IPS-NIHi11 (cell line): ENCODE results near the gene MAPK8IP1.

Experiments
- DNase-seq: peaks from one replicate; pipeline ENCODE4 v3.0.0; 2012; ENCODE audit warnings: mixed read lengths, low spot score

Gene MAPK8IP1

DNA sequence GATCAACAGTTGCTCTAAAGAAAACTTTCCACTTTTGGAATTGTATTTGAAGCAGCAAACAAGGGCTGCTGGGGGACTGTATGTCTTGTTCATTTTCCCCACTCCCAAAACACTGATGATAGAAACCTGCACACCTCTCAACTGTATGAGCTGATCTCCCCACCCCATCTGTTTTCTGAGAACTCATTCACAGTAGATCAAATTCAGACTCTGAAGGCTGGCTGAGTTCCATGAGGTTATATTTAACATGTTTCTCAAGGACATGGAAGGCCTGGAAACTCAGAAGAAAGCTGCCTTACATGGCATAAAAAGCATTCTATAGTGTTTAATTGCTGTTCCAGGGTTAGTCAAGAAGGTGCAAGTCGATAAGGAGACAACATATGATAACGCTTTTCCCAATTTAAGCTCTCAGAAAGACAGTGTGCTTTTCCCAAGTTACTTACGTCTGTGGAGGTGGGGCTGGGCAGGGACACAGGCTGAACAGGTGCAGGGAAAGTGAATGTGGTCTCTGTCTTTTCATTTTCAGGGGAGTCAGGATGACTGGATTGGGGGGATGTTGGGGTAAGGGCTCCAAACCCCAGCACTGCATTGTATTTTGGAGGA is 60.0 kb downstream of the MAPK8IP1 start:
- no peak for DNase-seq

DNA sequence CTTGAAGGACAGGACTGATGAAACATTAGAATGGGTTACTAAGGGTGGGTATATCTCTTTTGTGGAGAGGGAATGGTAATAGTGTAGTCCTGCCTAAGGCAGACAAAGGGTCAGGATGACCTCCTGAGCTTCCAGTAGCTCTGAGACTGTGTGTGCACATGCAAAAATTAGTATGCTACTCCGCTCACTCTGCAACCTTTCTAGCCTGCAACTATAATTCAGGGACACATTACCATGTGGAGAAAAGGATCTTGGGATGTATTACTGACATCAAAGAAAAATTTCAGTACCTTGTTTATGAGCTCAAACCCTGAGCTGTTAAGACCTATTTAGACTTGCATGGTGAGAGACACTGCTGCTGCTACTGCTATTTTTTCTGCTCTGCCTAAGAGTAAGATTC is 62.4 kb downstream of the MAPK8IP1 start:
- no peak for DNase-seq

DNA sequence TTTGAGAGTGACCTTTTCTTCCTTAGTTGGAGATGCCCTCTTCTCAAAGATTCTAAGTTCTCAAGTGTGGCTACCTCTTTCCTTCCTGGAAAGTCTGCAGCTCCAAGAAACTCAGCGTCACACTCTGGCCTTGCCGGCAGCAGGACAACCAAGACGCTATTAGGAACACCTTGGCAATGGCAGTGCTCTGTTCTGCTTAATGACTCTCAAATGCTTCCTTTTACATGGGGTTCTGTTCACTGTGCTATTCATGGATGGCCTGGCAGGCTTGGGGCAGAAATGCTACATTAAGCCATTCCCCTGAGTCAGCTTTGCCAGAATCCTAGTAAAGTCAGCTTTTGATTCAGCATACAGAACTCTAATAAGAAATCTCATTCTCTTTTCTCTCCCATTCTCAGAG is 62.9 kb downstream of the MAPK8IP1 start:
- DNase-seq: no peak

DNA sequence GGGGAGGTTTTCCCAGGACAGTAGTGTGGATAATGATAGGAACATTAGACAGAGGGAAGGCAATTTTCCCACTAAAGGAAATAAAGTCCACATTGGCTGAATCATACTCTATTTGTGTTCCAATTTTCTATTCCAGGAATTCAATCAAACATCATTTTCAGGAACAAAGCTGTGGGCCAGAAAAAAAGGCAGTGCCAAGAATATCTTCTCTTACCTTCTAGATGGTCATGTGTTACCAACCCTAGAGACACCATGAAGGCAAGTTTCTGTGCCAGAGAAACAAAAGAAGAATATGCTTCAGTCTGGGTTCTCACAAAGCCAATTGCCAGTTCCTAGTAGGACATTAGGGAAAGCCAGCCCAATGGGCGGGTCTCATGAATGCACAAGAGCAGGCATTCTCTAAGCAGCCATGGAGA is 64.5 kb downstream of the MAPK8IP1 start:
- no peak for DNase-seq
